Heart left ventricle (tissue), 16 donors: ENCODE measurements around the gene ICE1. TPM values are rescaled to one million over a fixed set of nuclear protein-coding genes. Genes with fewer than 3 reads are reported as not detected.

Experiments
- ATAC-seq, 4 donors: fragments of 200-7000 bp; cut with Tn5 transposase; one replicate each; pipeline ENCODE4 v1.9.1; 2020 to 2022; ENCODE audit warnings: moderate library complexity in 4 of 4, mild to moderate bottlenecking in 3 of 4, moderate number of reproducible peaks in 1 of 4
- DNase-seq, 5 donors: peaks; one replicate each; pipeline ENCODE4 v3.0.0-alpha.2; 2020
- H3K27ac ChIP-seq, 12 donors: fragments of 200-600 bp; sonication (generic) in 4 of 12; one replicate each; pipeline versions ENCODE4 v1.5.0 to v1.8.0; 2016 to 2022; ENCODE audit warnings: mild to moderate bottlenecking in 2 of 12
- H3K27me3 ChIP-seq, 9 donors: fragments of 200-600 bp; sonication (generic) in 2 of 9; one replicate each; pipeline versions ENCODE4 v1.5.1 to v1.8.0; 2016 to 2022; ENCODE audit warnings: mild to moderate bottlenecking in 3 of 9
- H3K36me3 ChIP-seq, 9 donors: fragments of 200-600 bp; sonication (generic) in 2 of 9; one replicate each; pipeline versions ENCODE4 v1.5.0 to v1.8.0; 2018 to 2022; ENCODE audit warnings: mild to moderate bottlenecking in 2 of 9
- H3K4me1 ChIP-seq, 12 donors: fragments of 200-600 bp; sonication (generic) in 4 of 12; one replicate each; pipeline versions ENCODE4 v1.5.0 to v1.8.0; 2016 to 2022; ENCODE audit warnings: mild to moderate bottlenecking in 3 of 12
- H3K4me3 ChIP-seq, 12 donors: fragments of 200-600 bp; sonication (generic) in 4 of 12; one replicate each; pipeline versions ENCODE4 v1.5.0 to v1.8.0; 2017 to 2022; ENCODE audit warnings: mild to moderate bottlenecking in 9 of 12, moderate library complexity in 4 of 12
- H3K9me3 ChIP-seq, 12 donors: fragments of 200-600 bp; sonication (generic) in 4 of 12; one replicate each; pipeline versions ENCODE4 v1.5.0 to v1.8.0; 2016 to 2022; ENCODE audit warnings: mild to moderate bottlenecking in 1 of 12
- POLR2A ChIP-seq, 2 donors: fragments of 450-650 bp; IDR thresholded peaks; one replicate each; pipeline ENCODE4 v1.6.1; 2017; ENCODE audit warnings: antibody characterized with exemption in 2 of 2, mild to moderate bottlenecking in 2 of 2, moderate library complexity in 2 of 2
- WGBS, 4 donors: extraction: QIAGEN DNeasy Blood & Tissue Kit in 2 of 4; methylation state at CpG; one replicate each; pipeline versions ENCODE4 v1.1.5 to v1.1.7; 2013 to 2018; 5-methylcytosine and 5-hydroxymethylcytosine counted together
- intact Hi-C, 10 donors: fragments of 100-400 bp; cut with DNase I; formaldehyde crosslinking; loops; one replicate each; pipeline versions ENCODE4 v1.11.1 to v1.14.2; 2022
- polyA plus RNA-seq, 2 donors: library from polyadenylated mRNA; stranded (reverse); fragments of 200-250 nt; gene quantifications; one replicate each; pipeline ENCODE4 v1.2.3, GENCODE V29; 2013
- total RNA-seq, 9 donors: library from RNA; depleted of rRNA in 2 of 9; stranded (reverse); fragments of >200 nt in 2 of 9; fragmentation: NEBNext Ultra II Directional in 3 of 9; extraction: Animal tissue kit (Norgen Biotek cat#: 25700) in 3 of 9; gene quantifications; one replicate each; pipeline versions ENCODE4 v1.1.0 to v1.2.4, GENCODE V29; 2016 to 2023
- TF ChIP-seq, protein P1 (sequence below), 12 donors: fragments of 200-600 bp; sonication (generic) in 4 of 12; IDR thresholded peaks; one replicate each; pipeline versions ENCODE4 v1.5.0 to v1.8.0; 2018 to 2022; ENCODE audit warnings: antibody characterized with exemption in 12 of 12, mild to moderate bottlenecking in 5 of 12
- donor health status: ischemic (EF 13 %, LVEDD 7.1; RV severe dilation, severe dysfunction).
- donor health status: healthy with polysubstance abuse.
- donor health status: DM: no; HTN: yes; CAD: no.
- donor health status: DM: no; HTN: no; CAD: no.
- donor health status: ischemic (EF 25% LVEDD 6.9; RV normal size, moderate dysfunction).
- donor health status: ischemic (EF 25% LVEDD 5.7; RV mildly dilated, moderate dysfunction).
- donor health status: healthy.
- donor health status: DM: yes; HTN: yes; CAD: no.
- donor health status: ischemic (EF 35%, LVEDD 5.7; RV mildly dilated, moderate dysfunction).
- donor health status: nonischemic (EF 11% LVEDD 7.7; RV severe dilation, severe dysfunction).
- donor health status: DM: yes; HTN: yes; CAD: no.
- donor health status: PGD.
- donor health status: ischemic (EF 29% LVEDD 5.4; RV normal size, mild dysfunction).
- donor health status: nonischemic (EF 23%, LVEDD 6.1; RV moderate dilation, normal function).

ICE1 gene
- total and polyA plus RNA-seq, 11 donors, result 4.8 to 21.4 (median 18.7) TPM

DNA sequence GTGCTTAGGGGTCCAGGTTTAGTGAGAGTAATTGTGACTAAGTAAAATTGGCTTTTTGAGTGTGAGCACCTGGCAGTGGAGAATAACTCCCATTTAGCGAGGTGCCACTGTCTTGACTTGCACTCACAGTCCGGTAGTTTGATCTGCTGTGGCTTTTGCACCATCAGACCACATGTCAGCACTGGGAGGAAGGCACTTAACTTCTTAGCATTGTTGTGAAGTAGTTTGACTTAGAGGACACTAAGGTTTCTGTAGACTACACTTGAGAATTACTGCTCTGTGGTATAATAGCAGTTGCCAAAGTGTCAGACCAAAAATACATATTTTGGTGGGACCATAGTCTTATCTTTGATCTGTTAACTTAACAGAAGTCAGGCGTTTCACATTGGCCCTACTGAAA lies 63.6 kb downstream of the ICE1 start:
- H3K27ac ChIP-seq, result no peak overlapping the region
- H3K27me3 ChIP-seq, result no peaks in the 10 kb centered on the region
- WGBS, 4 donors, result 81 to 83% (median 83%) methylated on average over 3 of the region's 3 CpGs
- H3K9me3 ChIP-seq, result no peaks in the 10 kb centered on the region
- peaks cover 0 to 81% (median 42%) of the 10 kb centered on the region in 9 donors for H3K36me3 ChIP-seq
- peaks cover 0 to 9% (median 0%) of the 10 kb centered on the region in 12 donors for H3K4me1 ChIP-seq
- ATAC-seq (no peak), DNase-seq (no peak)
- intact Hi-C loops, result no loop called here
- H3K4me3 ChIP-seq, result no peak overlapping the region
- TF ChIP-seq, protein P1, sequence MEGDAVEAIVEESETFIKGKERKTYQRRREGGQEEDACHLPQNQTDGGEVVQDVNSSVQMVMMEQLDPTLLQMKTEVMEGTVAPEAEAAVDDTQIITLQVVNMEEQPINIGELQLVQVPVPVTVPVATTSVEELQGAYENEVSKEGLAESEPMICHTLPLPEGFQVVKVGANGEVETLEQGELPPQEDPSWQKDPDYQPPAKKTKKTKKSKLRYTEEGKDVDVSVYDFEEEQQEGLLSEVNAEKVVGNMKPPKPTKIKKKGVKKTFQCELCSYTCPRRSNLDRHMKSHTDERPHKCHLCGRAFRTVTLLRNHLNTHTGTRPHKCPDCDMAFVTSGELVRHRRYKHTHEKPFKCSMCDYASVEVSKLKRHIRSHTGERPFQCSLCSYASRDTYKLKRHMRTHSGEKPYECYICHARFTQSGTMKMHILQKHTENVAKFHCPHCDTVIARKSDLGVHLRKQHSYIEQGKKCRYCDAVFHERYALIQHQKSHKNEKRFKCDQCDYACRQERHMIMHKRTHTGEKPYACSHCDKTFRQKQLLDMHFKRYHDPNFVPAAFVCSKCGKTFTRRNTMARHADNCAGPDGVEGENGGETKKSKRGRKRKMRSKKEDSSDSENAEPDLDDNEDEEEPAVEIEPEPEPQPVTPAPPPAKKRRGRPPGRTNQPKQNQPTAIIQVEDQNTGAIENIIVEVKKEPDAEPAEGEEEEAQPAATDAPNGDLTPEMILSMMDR (IDR thresholded peaks at IDR 0.05), result no peak
- no peak for TF ChIP-seq POLR2A (IDR thresholded peaks at IDR 0.05)

DNA sequence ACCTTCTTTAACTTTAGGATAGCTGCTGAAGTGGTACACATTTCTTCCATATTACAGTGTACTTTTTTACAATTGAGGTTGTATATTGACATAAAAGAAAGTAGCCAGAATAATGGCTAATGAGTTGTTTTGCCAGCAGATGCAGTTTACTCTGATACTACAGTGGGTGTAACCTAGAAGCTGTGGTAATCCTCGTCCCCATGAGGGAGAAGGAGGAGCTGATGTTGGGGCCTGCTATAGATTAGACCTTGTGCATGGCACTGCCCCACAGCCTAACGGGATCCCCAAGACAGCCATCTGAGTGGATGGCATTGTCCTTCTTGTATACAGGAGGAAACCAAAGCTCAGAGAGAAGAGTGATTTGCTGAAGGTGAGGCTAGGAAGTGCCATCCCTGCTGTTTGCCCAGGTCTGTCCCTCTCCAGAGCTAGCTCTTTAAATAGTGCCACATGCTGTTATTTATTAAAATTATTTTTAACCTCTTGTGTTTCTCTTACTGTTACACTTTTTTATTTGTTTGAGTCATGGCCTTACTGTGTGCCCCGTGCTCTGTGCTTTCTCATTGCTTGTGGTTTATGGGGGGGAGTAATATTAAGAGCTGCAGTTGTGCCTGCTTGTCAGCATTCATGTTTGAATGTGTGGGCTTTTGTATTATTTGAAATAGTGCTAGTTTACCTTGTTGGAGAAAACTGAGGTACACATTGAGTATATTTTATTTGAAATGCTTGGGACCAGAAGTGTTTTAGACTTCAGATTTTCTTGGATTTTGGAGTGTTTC lies 65.3 kb downstream of the ICE1 start:
- H3K27ac ChIP-seq, result no peak overlapping the region
- ATAC-seq (no peak), DNase-seq (no peak)
- WGBS, 4 donors, result 68 to 83% (median 82%) methylated on average over 3 of the region's 3 CpGs
- H3K9me3 ChIP-seq, result no peaks in the 10 kb centered on the region
- intact Hi-C loops, result no loop called here
- H3K27me3 ChIP-seq, result no peaks in the 10 kb centered on the region
- peaks cover 0 to 14% (median 1%) of the 10 kb centered on the region in 12 donors for H3K4me1 ChIP-seq
- H3K4me3 ChIP-seq, result no peak overlapping the region
- TF ChIP-seq POLR2A (IDR thresholded peaks at IDR 0.05), result no peak
- TF ChIP-seq, protein P1 (IDR thresholded peaks at IDR 0.05), result no peak
- H3K36me3 ChIP-seq, result peaks cover 0 to 70% (median 42%) of the 10 kb centered on the region in 9 donors

DNA sequence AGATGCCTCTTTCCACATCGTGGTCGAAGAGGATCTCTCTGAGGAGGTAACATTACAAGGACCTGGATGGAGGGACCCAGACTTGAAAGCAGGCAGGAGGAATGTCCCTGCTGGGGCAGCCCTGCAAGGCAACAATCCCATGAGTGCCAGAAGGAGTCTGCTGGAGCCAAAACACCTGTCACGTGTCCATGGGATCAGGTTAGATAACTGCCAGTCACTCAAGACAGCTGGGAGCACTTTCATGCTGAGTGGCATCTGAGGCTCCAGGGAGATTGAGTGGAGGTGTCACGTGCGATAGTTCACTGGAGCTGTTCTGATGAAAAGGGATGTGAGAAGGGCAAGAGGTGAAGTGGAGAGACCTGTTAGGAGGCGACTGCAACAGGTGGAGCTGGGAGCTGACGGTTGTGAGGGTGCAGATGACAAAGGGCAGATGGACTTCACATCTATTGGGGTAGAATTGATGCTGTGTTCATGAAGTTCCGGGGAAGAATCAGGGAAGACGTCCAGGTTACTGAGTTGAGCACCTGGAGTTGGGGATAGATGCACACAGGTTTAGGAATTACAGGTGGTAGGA lies 68.4 kb downstream of the ICE1 start:
- Histone ChIP-seq H3K27me3 (no peaks in the 10 kb centered on the region), H3K36me3 (peaks cover 0 to 48% (median 35%) of the 10 kb centered on the region in 9 donors), H3K4me3 (no peak overlapping the region), H3K27ac (no peak overlapping the region), H3K9me3 (no peaks in the 10 kb centered on the region), H3K4me1 (peaks cover 0 to 19% (median 8%) of the 10 kb centered on the region in 12 donors)
- no peak for ATAC-seq
- no peak for DNase-seq
- intact Hi-C loops, result loop anchor here (5.0 to 10.0 kb wide), 15 partner anchors 194 to 1264 kb away; partner anchors contain the start of genes MED10 (in 1 of the 10) and UBE2QL1 (in 1 of the 10)
- TF ChIP-seq, protein P1 (IDR thresholded peaks at IDR 0.05), result no peak
- TF ChIP-seq POLR2A (IDR thresholded peaks at IDR 0.05), result no peak
- 57 to 61% (median 59%) methylated on average over 9 of the region's 9 CpGs for WGBS, 4 donors
